Measurements from ENCODE around the gene ZRANB3. TPM values are rescaled to one million over a fixed set of nuclear protein-coding genes. Genes with fewer than 3 reads are reported as not detected.

ZRANB3 gene
- total and polyA plus RNA-seq, 11 donors = 0.69 to 4.1 (median 1.5) TPM

DNA sequence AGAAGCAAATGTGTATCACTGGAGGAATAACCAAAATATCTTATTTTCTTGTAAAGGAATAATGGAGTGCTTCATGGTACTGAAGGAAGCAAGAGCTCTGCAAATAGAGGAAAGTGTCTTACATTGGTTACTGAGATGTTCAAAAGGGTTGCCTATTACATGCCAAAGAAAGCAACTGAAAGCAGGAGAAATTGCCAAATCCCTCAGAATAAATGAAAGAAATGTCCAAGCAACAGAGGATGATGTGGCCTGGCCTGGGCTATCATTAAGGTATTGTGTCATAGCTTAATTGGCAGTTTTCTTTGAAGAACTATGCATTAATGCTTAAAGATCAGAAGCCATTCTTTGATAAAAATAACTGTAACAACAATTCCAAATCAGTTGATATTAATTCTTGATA lies 305.2 kb downstream of the ZRANB3 start:
- no peaks in the 10 kb centered on the region for H3K4me1 ChIP-seq
- DNase-seq (no peak), ATAC-seq (no peak)
- intact Hi-C loops (cut with DNase I) = no loop called here
- no peaks in the 10 kb centered on the region for H3K9me3 ChIP-seq
- H3K27ac ChIP-seq = no peak overlapping the region
- peaks cover 0 to 7% (median 0%) of the 10 kb centered on the region in 9 donors for H3K36me3 ChIP-seq
- TF ChIP-seq, protein P1, sequence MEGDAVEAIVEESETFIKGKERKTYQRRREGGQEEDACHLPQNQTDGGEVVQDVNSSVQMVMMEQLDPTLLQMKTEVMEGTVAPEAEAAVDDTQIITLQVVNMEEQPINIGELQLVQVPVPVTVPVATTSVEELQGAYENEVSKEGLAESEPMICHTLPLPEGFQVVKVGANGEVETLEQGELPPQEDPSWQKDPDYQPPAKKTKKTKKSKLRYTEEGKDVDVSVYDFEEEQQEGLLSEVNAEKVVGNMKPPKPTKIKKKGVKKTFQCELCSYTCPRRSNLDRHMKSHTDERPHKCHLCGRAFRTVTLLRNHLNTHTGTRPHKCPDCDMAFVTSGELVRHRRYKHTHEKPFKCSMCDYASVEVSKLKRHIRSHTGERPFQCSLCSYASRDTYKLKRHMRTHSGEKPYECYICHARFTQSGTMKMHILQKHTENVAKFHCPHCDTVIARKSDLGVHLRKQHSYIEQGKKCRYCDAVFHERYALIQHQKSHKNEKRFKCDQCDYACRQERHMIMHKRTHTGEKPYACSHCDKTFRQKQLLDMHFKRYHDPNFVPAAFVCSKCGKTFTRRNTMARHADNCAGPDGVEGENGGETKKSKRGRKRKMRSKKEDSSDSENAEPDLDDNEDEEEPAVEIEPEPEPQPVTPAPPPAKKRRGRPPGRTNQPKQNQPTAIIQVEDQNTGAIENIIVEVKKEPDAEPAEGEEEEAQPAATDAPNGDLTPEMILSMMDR (IDR thresholded peaks at IDR 0.05) = no peak
- no peak for TF ChIP-seq POLR2A (IDR thresholded peaks at IDR 0.05)
- H3K4me3 ChIP-seq = no peak overlapping the region
- H3K27me3 ChIP-seq = no peaks in the 10 kb centered on the region

DNA sequence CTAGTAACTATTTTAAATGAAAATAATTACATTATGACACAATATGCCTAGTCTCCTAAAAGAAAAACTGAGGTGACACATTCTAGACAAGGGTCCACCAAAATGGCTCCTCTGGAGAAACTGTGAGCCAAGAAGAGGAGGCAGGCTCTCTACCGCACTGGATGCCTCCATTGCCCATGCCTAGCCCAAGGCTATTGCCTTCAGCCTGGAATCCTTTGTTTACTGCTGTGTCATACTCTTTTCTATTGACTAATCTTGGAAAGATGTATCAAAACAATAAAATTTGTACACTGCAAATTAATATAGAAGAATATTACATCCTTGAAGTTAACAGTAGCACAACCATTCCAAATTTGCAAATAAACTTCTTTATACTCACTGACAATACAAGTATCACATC lies 311.8 kb downstream of the ZRANB3 start:
- ATAC-seq (no peak), DNase-seq (no peak)
- Histone ChIP-seq H3K4me3 (no peak overlapping the region), H3K4me1 (no peaks in the 10 kb centered on the region), H3K36me3 (peaks cover 0 to 5% (median 0%) of the 10 kb centered on the region in 9 donors), H3K27me3 (no peaks in the 10 kb centered on the region), H3K9me3 (no peaks in the 10 kb centered on the region), H3K27ac (no peak overlapping the region)
- WGBS, 4 donors = 92 to 100% (median 95%) methylated on average over 1 of the region's 1 CpG
- intact Hi-C loops (cut with DNase I) = no loop called here
- TF ChIP-seq, protein P1 (IDR thresholded peaks at IDR 0.05) = no peak
- no peak for TF ChIP-seq POLR2A (IDR thresholded peaks at IDR 0.05)

DNA sequence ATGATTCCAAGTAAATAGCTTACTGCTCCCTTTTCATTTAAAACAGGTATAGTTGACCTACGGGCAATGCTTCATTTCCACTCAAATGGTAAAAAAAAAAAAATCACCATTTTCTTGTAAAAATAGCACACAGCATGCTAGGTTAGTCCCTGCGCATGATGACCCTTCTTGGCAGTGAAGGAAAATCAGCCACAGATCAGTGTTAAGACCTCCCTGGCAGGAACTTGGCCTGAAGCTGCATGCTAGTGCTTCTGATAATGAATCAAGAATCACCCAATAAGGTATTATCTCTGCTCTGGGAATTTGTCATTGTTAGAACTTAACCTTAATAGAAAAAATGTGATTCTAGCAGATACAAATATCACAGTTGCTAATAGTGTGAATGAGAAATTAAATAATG lies 312.6 kb downstream of the ZRANB3 start:
- DNase-seq = no peak
- peaks cover 0 to 5% (median 0%) of the 10 kb centered on the region in 9 donors for H3K36me3 ChIP-seq
- H3K27ac ChIP-seq = no peak overlapping the region
- intact Hi-C loops (cut with DNase I) = no loop called here
- 95 to 99% (median 97%) methylated on average over 2 of the region's 2 CpGs for WGBS, 4 donors
- no peak for ATAC-seq
- peaks cover 0 to 1% (median 0%) of the 10 kb centered on the region in 12 donors for H3K4me1 ChIP-seq
- TF ChIP-seq POLR2A (IDR thresholded peaks at IDR 0.05) = no peak
- TF ChIP-seq, protein P1 (IDR thresholded peaks at IDR 0.05) = no peak
- peaks cover 0 to 4% (median 0%) of the 10 kb centered on the region in 12 donors for H3K9me3 ChIP-seq
- H3K4me3 ChIP-seq = no peak overlapping the region
- H3K27me3 ChIP-seq = no peaks in the 10 kb centered on the region

DNA sequence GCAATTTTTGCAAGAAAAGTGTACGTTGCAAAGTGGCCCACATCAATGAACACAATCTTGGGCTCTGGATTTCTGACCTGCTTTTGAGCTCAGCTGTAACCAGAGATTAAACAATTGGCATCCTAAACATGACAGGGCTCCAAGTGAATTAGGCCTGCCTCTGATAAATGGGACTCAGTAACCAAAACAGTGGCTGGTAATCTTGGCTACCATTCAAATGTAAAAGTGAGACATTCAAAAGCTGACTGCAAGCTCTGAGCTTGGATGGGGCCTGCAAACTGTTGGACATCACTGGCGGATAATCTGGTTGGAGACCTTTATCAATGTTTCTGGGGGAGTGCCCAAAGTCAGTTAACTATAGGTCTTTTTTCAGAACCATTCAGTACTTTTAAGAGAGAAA lies 318.3 kb downstream of the ZRANB3 start:
- Histone ChIP-seq H3K4me3 (no peak overlapping the region), H3K36me3 (peaks cover 0 to 6% (median 0%) of the 10 kb centered on the region in 9 donors), H3K27me3 (no peaks in the 10 kb centered on the region), H3K9me3 (peaks cover 0 to 4% (median 0%) of the 10 kb centered on the region in 12 donors), H3K27ac (peak overlapping the region in 1 of 12 donors; percentile 20), H3K4me1 (peaks cover 0 to 15% (median 0%) of the 10 kb centered on the region in 12 donors)
- TF ChIP-seq POLR2A (IDR thresholded peaks at IDR 0.05) = no peak
- TF ChIP-seq, protein P1 (IDR thresholded peaks at IDR 0.05) = no peak
- peak in 1 of 5 donors; percentile 7 for DNase-seq
- WGBS, 4 donors = 35 to 49% (median 47%) methylated on average over 2 of the region's 2 CpGs
- intact Hi-C loops (cut with DNase I) = no loop called here
- ATAC-seq = peak; percentile 71 to 87 (median 82)

Measured in heart left ventricle (tissue), 16 donors.